NCI-H2196 (cell line): Measurements from ENCODE around the gene ANKRD35.
"Not testable (repeated sequence)": the region's sequence is repeated elsewhere in the genome, so short reads cannot be mapped to it uniquely, and the experiment has no call there.

Experiments
- DNase-seq: peaks from one replicate; lab custom pipeline; 2025; ENCODE audit not compliant: unreplicated experiment; lab: John Stamatoyannopoulos, UW

ANKRD35 gene

DNA sequence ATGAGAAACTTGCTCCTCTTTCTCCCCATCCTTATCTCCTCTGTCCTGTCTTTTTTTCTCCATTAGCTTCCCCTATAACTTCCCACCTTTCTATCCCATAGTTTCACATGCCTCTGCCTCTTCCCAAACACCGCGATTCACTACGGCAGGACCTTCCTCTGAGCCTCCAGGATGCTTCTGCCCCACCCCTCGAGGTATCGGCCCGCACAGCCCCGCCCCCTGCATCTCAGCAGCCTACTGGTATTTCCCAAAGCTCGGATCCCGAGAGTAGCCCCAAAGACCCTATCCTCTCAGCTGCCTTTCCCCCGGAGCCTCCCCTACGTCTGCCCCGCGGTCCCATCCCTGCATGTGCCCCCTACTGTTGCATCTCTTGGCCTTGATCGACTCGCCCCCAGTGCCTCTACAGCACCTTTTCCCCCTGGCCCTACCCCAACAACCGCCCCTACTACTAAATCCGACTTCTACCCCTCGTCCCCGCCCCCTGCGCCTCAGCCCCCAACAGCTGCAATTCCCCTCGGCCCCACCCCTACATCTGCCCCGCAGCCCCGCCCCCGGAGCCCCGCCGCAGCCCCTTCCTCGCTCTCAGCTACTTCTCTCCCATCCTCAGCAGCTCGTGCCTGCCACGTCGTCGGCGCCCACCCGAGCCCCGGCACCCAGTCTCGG is 27.3 kb downstream of the ANKRD35 start:
- DNase-seq, result no peak

DNA sequence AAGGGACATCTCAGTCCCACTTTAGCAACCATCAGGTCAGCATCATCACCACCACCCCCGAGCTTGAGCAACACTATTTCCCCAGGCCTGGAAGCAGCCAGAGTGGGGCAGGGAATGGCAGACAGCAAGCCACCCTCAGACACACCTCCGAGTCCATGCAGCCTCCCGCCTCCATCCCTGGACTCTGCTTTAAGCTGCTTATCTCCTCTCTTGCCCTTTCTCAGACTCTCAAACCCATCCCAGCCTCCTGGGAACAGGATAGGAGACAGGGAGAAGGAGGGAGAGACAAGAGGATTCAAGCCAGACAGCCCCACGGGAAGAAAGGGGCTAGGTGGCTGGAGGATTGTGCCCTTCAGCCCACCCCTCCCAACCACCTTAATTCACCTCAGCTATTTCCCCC is 28.5 kb downstream of the ANKRD35 start:
- DNase-seq, result no peak

DNA sequence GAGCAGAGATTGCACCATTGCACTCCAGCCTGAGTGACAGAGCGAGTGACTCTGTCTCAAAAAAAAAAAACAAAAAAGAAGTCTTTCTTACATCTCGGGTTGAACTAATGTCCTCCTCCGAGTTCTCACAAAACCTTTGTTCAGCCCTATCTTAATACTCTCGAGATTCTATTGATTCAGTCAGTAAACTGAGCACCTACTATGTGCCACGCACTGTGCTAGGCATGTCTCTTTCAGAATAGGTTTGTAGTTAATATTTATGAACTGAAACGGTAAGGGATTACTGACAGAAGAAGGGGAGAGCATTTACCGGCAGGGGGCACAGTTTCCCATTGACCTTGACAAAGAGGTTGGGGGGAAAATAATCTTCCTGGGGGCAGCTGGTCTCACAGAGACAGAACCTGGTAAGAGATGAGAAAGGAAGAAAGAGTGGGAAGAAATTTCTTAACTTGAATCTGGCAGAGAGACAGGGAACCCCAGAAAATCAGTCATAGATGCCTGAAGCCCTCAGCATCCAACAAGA is 30.2 kb downstream of the ANKRD35 start:
- no peak for DNase-seq

DNA sequence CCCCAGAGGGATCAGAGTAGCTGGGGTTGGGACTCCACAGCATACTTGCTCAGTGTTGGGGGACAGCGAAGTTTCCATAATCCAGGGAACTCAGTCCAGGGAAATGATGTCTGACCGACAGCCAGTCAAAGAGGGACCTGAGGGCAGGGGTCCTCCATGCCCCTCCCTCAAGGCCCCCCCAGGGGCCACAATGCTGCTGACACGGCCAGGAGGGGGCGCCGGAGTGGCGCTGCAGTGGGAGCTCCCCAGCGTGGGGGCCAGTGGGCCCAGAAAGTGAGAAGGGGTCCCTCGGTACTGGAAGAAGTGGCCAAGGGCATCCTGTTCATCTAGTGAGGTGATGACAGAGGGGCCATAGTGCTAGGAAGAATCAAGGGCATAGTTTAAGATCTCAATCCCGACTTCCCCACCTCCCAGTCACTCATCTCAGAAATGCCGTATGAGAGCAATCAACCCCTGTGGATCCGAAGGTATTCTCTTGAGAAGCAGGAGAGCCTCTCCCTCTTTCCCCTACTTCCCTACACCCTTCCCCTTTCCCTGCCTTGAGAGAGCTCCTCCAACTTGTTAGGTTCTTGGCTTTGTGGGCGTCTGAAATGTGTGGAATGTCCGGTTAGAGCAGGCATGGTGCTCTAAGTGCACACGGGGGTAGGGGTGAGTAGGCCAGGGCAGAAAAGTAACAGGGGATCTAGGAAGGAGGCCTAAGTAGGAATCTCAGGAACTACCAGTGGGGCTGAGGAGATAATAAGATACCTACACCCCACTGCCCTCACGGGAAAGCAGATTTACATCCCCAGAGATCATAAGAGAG is 36.1 kb downstream of the ANKRD35 start:
- DNase-seq, result no peak

DNA sequence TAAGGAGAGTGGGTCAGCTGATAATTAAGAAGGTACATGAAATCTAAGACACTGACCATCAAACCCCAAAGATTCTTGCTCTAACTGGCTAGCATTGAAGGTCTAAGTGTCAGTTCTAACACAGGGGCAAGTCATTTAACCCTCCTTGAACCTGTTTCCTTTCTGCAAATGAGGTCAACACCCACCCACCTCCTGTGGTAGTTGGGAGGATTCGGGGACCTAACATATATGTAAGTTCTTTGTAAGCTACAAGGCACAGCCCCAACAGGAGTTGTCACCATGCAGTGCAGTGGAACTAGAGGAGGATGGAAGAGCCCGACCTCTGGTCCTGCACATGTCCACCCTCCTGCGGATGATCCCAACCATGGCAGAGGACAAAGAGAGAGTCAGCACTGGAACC is 37.8 kb downstream of the ANKRD35 start:
- DNase-seq, result no peak

DNA sequence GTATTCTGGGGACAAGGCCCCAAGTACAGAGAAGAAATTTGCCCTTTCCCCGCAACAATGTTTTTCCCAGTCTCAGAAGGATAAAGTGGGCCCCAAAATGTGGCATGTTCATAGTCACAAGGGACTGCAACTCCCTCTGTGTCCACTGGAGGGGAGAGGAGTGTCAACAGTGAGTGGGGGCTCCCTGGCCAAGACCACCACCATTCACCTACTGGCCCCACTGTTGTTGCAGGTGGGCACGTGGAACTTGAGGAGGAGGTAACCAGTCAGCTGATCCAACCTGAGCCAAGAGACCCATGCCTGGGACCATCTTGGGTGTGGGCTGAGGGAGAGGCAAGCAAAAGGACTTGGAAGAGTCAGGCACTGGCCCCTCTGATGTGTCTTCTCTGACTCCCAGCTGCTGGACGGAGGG is 39.5 kb downstream of the ANKRD35 start:
- peak; percentile 21 for DNase-seq

DNA sequence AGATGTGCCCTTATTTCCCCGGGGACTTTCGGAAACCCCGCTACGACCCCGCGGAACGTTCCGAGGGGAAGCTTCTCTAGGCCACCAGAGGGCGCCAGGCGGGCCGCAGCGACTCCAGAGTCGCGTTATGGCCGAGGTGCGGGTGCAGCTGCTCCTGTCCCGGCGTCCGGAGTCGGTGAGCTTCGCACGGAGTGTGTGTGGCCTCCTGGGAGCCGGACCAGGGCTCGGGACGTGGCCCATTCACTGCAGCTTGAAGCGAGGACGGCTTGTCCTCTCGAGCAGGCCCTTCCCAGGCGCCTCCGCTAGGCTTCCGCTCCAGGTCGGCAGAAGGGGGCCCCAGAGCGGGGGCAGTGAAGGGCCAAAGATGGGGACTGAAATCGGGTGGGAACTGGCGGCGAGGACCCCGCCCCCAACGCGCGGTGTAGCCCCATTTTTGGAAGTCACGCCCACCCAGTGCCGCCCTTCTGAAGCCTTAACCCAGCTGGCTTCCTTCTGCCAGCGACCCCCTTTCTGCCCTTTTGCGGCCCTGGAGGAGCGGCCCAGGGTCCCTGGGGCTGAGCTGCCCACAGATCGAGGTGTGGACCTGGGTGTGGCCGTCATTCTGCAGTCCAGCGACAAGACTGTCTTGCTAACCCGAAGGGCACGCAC is 40.0 kb downstream of the ANKRD35 start, which contains the start of gene NUDT17:
Gene NUDT17, plus strand, starts transcription at position 117 of the 648 bp plus-strand sequence. Its CDS starts 11 bp downstream, at position 128.
- DNase-seq, result peak; percentile 85

DNA sequence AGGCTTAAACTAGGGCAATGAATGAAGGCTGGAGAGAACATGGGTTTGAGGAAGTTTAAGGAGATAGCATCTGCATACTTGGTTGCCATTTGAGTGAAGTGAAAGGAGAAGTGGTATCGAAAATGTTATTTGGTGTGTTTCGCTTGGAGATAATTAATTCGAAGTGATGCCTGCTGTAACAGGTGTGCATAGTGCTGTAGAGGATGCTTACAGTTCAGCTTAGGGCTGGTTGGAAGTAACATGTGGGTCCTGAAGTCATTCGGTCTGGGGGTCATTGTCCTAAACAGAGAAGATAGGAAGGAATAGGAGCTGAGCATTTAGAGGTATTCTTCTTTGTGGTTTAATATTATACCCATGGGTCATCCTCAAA is 40.5 kb downstream of the ANKRD35 start:
- DNase-seq, result peak; percentile 46

DNA sequence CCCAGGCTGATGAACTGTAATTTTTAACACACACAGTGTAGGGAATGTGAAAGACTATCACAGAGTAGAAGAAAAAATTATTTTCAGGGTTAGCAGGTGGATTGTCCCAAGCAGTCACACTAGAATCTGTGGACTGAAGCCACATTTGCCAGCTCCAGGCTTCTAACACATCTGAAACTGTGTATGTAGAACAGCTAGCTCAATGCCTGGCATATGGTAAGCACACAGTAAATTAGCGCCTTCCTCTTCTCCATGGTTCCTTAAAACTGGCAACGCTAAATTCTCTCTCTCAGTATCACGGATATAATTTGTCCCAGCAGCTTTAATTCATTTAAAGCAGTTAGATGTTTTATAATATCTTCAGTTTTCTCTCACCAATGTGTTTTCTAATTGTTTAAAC is 42.6 kb downstream of the ANKRD35 start:
- DNase-seq, result no peak

DNA sequence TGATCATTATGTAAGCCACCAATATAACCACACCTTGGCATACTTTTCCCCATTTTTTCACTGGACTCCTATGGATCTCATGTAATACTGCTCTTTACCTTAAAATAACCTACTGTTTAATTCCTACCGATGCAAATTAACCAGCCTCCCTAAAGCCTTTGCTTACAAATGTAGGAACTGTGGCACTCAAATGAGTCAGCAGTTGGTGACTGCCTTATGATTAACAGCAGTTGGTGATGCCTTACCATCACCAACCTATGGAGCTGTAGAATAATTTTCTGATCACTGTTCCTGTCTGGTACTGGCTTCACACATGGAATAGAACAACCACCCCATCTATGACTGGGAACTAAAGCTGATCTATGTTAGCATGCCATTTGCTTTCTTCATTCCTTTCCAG is 48.0 kb downstream of the ANKRD35 start:
- DNase-seq, result no peak

DNA sequence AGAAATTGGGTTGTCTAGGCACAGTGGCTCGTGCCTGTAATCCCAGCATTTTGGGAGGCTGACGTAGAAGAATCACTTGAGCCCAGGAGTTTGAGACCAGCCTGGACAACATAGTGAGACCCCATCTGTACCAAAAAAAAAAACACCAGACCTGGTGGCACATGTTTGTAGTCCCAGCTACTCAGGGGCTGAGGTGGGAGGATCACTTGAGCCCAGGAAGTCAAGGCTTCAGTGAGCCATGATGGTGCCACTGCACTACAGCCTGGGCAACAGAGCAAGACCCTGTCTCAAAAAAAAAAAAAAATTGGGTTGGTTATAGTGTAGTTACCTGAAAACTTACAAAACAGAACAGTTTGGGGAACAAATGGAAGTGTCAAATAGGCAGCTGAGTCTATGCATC is 54.9 kb downstream of the ANKRD35 start:
- not testable (repeated sequence) for DNase-seq

DNA sequence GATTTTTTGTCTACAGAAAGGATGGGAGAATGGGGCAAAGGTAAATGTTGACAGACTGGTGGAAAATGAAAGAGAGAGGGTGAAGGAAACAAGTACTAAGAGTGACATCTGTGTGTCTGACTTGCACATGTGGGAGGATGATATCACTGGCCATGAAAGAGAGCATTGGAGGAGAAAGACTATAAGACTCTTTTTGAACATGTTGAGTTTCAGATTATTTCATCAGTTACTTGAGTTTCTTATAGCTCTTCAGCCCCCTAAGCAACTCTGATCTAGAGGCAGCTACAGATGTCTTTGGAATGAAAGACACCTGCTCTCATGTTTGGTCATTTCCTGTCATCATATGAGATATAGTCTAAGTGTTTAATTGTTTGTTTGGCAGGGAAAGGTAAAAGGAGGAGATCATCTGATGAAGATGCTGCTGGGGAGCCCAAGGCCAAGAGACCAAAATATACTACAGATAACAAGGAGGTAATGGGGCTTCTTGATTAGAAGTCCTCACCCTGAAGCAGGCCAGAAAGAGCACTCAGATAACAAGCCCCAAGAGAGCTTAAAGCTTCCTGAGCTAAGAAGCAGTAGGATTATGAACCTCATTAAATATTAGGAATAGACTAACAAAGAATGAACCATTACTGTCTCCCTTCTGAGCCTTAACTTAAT is 57.2 kb downstream of the ANKRD35 start:
- no peak for DNase-seq

DNA sequence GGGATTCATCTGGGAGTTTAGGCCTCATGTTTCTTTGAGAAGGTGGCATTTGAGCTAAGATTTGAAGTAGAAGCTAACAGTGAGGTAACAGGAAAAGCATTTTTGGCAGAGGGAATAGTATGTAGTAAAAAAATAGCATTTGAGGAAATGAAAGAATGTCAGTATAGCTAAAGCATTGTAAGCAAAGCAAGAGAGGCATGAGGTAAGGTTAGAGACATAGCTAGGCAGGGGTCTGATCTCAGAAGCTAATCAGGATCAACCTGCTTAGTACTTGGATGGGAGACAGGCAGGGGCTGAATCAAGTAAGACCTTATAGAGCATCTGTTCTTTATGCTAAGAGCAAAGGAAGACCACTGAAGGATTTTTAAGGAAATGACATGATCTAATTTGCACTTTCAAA is 57.7 kb downstream of the ANKRD35 start:
- no peak for DNase-seq

DNA sequence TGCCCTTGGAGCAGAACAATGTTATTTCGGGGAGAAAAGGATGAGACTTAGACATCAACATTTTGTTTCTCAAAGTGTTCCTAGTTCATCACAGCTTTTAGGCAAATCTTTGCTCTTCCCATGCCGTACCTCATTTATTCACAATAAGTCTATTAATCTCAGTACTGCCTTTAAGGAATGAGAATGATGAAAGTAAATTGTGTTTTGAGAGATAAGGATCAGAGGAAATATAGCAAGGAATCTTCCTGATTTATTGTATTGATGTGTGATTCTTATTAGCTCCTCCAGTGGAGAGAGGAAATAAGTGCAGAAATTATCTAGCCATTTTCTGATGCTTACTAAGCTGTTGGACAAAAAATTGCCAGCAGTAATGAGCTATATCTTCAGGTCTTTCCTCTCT is 59.6 kb downstream of the ANKRD35 start:
- no peak for DNase-seq

DNA sequence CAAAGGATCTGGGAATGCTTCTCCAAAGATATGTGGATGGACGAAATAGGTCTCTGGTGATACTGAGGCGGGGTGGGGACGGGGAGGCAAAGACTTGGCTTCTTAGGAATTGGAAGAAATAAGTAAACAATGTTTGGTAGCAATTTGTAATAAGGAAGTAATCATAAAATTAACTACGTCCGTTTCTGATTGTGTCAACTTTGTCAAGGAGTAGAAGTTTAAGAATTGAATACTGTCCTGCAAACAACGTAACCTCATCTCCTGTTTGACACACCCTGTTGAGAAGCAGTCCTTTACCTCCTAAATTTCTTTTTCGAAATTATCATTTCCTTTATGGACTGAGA is 61.2 kb downstream of the ANKRD35 start:
- no peak for DNase-seq

DNA sequence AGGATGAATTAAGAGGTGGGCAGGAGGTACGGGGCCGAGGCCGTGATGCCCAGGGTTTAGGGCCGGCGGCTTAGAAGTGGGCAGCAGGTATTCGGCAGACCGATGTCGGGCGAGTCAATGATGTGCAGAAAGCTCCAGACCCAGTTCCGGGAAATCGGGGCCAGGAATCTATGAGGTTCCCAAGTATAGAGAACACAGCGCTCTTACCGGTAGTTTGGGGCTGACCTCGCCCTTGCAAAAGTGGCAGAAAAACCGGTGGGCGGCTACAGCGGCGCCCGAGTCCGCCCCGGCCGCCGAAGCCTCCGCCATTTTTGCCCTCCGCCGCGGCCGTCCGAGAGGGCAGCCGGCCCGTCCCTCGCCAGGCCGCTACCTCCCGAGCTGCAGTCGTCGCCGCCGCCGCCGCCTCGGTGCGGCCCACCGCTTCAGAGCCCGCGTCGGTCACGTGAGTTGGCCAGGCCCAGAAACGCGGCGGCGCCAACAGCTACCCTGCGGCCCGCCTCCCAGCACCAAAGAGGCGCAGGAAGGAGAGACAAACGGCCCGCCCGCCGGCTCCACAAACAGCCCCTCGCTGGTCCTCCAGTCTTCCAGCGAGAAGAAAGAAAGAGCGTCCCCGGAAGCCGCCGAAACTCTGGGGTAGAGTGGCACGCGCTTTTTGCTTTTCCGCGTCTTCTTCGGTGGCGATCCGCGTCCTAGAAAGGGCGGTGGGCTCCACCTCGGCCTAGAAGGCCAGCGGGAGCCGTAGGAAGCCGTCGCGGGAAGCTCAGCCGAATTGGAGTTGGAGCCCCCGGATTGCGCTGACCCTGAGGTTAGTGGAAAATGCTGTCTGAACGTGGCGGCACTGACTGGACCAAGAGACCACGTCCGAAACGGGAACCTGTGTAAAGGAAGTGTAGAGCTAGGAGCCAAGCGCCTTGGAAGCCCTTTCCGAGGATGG is 61.8 kb downstream of the ANKRD35 start, which contains the start of the genes POLR3C and RNF115:
Gene POLR3C, plus strand, starts transcription at position 636 of the 934 bp plus-strand sequence. CDS start 1,577 bp downstream, outside the sequence.
Gene RNF115, minus strand, starts transcription at position 531 of the 934 bp plus-strand sequence. Its CDS starts 222 bp downstream, at position 309.
- peak; percentile 88 for DNase-seq

DNA sequence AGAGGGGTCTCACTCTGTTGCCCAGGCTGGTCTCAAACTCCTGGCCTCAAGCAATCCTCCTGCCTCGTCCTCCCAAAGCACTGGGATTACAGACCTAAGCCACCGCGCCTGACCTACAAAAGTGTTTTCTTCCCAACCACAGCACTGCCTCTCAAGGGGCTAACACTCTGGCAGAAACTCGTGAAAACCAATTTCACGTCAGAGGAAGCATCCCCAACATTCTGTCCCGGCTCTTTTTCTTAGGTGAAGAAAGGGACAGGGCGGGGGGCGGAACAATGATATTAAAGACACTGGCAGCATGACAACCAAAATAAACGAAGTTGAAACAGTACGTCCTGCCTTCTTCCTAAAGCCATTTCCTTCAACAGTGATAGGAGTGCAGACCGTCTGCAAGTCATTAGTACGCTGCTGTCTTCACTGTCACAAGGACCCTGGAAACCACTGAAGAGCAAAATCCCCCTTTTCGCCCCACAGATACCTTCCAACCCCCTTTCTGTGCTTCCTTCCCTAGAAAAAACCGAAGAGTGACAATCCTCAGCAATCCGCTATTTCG is 62.8 kb downstream of the ANKRD35 start:
- not testable (repeated sequence) for DNase-seq

DNA sequence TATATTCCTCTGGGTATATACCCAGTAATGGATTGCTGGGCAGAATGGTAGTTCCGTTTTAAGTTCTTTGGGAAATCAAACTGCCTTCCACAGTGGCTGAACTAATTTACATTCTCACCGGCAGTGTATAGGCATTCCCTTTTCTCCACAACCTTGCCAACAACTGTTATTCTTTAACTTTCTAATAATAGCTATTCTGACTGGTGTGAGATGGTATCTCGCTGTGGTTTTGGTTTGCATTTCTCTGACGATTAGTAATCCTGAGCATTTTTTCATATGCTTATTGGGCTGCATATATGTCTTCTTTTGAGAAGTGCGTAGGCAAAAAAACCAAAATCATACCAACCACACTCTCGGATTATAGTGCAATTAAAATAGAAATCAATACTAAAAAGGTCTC is 67.6 kb downstream of the ANKRD35 start:
- DNase-seq, result not testable (repeated sequence)
